GM20000 (cell line): ENCODE data around the gene TOP3B.

Experiments used
- DNase-seq: peaks from one replicate; pipeline ENCODE4 v3.0.0; 2012; ENCODE audit warnings: low spot score
- TF ChIP-seq, protein P1 (sequence below): IDR thresholded peaks from 2 replicates; pipeline ENCODE4 v1.5.1; 2012; ENCODE audit warnings: mild to moderate bottlenecking, control low read depth; ENCODE audit errors: extremely low read depth, missing control alignments

Gene TOP3B

DNA sequence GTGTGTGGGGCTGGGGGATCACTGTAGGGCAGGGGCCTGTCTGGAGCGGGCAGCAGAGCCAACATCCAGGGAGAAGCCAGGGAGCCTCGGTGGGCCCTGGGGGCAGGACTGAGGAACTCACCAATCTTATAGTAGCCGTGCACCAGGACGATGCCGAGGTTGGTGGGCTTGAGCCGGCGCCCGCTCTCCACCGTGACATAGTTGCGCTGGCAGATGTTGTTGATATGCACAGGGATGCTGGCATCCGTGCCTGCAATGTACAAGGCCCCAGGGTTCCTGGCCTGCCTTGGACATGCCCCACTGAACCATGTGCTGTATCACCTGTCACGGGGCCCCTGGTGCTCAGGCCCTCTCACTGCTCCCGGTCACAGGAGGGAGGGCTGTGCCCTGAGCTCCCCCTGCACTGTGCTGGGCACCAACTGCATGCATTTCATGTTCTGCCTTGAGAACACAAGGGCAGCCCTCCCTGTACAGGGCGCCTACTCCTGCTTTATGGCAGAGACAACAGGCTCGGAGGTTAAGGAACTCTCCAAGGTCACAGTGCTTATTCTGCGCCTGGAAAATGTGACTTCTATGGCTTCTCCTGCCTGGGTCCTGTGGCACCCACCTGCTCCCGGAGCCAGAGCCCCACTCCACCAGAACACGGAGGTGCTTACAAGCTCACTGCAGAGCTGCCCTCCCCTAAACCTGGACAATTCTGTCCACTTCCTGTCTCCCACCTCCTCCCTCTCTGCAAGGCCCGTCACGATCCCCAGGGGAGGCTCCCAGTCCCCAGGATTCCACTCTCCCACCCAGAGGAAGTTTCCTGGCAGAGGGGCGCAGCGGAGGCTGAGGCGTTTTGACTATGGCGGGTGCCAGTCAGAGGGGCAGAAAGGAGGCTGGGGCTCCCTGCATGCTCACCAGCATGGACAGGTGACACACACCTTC is 22.1 kb downstream of the TOP3B start:
- no peak for DNase-seq
- TF ChIP-seq, protein P1, sequence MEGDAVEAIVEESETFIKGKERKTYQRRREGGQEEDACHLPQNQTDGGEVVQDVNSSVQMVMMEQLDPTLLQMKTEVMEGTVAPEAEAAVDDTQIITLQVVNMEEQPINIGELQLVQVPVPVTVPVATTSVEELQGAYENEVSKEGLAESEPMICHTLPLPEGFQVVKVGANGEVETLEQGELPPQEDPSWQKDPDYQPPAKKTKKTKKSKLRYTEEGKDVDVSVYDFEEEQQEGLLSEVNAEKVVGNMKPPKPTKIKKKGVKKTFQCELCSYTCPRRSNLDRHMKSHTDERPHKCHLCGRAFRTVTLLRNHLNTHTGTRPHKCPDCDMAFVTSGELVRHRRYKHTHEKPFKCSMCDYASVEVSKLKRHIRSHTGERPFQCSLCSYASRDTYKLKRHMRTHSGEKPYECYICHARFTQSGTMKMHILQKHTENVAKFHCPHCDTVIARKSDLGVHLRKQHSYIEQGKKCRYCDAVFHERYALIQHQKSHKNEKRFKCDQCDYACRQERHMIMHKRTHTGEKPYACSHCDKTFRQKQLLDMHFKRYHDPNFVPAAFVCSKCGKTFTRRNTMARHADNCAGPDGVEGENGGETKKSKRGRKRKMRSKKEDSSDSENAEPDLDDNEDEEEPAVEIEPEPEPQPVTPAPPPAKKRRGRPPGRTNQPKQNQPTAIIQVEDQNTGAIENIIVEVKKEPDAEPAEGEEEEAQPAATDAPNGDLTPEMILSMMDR = no peak

DNA sequence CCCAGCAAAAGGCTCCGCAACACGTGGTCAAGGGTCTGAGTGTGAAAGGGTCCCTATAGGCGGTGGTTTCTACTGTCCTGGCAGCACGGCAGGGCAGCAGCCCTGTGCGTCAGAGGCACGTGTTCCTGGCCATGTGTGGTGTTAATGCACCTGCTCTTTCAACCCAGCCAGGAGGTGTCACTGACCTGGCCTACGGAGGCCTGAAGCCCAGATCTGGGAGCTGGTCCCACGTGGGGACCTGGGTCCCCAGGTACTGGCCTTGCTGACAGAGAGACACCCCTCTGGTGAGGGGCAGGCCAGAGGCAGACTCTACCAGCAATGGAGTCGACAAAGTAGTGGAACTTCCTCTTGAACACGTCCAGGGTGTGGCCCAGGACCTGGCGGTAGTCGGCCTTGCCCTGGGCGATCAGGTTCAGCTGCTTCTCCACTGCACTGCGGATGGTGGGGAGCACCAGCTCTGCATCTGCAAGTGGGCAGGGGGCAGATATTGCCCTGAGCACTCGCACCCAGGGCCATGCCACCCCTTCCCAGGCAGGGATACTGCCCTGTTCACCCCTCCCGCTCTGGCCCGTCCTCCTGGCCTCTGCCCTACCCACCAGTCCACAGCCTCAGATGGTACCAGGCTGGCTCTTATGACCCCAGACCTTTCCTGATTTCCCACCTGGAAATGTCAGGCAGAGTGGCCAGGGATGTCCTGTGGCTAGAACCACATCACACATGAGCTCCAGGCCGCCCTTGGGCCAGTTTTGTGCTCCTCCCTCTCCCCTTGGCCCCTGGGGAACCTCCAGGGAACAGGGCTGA is 23.1 kb downstream of the TOP3B start:
- TF ChIP-seq, protein P1 = no peak
- no peak for DNase-seq

DNA sequence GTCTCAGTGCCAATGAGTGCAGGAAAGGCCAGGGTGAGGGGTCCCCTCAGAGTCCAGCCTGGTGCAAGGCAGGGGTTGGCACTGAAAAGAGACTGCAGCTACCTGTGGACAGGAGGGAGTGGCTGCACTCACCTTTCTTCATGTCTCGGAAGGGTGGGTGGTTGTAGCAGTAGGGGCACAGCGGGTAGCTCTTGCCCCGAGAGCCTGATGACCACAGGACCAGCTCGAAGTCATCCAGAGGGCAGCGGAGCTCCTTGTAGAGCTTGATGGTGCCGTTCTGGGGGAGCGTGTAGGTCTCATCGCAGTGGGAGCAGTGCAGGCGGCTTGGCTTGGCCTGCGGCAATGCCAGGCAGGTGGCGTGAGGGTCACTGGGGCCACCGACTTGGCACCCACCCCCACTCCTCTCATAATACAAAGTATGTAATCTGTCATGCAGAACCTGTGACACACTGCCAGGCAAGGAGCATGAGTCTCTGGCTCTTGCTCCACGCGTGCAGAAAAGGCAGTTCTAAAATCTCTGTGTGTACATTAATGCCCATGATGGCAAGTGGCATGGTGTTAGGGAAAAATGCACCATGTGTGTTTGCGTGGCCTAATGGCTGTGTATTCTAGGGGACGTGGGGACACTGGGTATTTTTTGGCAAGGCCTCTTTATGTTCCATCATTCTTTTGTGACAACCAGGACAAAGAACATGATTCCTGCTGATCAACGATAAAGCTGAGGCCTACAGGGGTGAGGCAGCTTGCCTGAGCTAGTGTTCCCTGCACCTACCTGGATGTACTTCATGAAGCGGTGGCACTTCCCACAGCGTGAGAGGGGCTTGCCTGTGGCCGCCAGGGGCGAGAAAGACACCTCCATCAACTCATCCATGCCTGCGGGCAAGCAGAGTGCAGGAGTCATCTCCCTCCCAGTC is 24.0 kb downstream of the TOP3B start:
- TF ChIP-seq, protein P1 = no peak
- DNase-seq = no peak

DNA sequence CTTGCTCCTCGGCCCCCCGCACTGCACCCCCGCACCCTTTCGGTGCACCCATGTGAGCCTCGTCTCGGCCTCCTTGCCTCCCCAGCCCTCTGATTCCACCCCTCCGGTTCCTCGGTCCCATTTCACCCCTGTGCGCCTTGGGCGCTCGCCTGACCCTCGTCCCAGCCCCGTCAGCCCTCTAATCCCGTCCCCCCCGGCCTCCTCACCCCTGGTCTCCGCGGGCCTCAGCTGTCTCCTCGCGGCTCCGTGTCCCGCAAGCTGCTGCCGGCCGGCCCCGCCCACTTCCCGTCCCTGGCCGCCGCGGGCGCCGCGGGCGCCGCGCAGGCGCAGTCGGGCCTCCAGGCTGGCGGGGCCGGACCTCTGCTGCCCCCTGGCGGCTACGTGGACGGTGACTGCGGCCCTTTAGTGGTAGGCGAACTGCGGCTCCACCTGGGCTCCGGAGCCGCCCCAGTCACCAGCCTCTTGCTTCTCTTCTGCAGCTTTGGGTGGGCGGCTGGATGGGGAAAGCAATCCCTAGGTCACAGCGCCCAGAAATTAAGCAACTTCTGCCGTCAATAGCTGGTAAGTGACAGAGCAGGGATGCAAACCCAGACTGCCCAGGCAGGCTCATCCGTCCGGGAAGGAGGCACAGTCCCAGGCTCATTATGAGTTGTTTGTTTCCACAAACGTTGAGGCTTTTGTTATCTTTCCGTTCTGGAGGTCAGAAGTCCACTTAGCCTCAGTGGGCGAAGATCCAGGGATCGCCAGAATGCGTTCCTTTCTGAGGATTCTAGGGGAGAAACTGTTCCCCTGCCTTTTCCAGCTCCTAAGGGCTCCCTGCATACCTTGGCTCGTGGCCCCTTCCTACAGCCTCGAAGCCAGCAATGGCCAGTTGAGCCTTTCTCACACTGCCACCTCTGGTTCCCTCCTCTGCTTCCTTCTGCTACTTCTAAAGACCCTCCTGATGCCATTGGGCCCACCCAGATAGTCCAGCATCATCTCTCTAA is 29.7 kb downstream of the TOP3B start, which contains the start of gene PPM1F:
PPM1F (minus strand) TSS at position 263 of the 986 bp plus-strand sequence. CDS start 6,800 bp downstream, outside the sequence.
- TF ChIP-seq, protein P1 = peak; percentile 94
- peak; percentile 99 for DNase-seq

DNA sequence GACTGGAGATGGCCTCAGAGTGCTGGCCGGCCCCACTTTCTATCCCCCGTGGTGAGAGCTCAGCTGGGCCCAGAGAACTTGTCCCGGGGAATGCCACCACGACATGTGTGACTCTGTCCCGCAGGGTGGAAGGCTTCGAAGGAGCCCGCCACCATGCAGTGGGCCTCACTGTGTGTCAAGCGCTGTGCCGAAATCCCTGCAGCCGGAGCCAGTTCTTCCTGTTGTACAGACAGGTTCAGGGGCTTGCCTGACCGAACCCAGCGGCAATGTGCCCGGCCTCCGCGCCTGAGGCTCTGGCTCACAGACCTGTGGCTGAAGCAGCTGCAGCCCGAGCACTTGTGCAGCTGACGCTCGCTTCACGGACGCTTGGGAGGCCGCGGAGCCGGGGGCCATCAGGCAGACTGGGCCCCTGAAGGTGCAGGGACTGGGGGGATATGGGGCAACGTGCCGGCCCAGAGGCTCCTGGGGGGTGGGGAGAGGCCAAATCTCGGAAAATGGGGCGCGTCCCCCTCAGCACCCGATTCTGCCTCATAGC is 30.6 kb downstream of the TOP3B start:
- peak; percentile 51 for DNase-seq
- TF ChIP-seq, protein P1 = no peak

DNA sequence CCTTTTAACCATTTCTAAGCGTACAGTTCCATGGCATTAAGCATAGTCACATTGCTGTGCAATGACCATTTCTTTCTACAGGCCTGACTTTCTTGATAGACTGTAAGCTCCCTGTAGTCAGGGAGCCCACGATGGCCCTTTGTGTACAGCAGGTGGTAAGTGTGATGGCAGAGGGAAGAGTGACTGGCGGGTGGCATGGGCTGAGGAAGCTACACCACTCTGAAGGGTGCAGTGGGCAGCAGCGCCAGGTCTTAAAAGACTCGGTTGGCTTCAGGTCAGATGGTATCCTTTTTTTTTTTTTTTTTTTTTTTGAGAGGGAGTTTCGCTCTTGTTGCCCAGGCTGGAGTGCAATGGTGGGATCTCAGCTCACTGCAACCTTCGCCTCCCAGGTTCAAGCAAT is 31.5 kb downstream of the TOP3B start:
- TF ChIP-seq, protein P1 = no peak
- DNase-seq = no peak
